ENCODE results near the gene FGFR2.

DNA sequence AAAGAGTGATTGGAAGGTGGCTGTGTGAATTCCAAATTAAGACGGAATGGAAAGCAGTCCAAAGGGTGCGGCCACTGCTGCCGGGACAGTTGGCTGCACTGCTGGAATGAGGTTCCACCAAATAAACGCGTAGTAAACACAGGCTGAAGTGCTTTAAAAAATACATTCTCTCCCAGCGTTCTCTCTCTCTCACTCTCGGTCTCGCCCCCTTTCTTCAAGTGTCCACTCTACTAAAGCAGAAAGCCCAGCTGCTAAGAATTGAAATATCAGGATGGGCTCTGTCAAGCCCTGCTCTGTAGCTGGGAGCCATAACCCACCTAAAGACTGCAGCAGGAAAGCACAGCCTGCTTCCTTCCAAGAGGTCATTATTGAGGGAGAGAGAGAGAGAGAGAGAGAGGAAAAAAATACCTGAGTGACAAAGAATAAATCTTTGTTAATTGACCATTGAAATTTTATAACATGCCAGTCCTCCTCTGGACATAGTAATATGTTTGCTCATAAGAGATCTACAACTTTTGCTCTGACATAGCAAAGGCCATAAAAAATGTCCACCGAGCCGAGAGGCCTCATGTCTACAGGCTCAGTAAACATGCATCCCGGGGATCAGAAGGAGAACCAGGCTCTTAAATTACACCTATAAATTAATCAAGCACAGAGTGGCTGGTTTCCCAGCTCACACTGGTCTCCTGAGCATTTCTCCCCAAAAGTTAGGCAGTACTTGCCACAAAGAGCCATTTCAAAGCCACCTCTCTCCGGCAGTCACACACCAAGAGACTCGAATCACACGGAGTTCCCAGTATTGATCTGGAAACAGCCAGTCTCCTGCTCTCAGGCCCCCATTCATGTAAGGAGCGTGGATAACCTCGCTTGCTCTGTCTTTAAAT, 72.8 kb downstream of the FGFR2 start:
- no peak for TF ChIP-seq CTCF (IDR thresholded peaks at IDR 0.05; ENCODE audit: insufficient read depth, low read depth, low read length)
- no peak for TF ChIP-seq EZH2 (IDR thresholded peaks at IDR 0.05; ENCODE audit: insufficient read depth, low read length)

Data from astrocyte (in vitro differentiated cells and primary cell).